HG03108 (cell line): ENCODE measurements around the gene ARAF.
A peak's percentile ranks its signal among the peaks of the same experiment; 100 is the strongest.

Experiments used
- ATAC-seq: cut with Tn5 transposase; IDR thresholded peaks from one replicate; pipeline ENCODE4 v1.9.1; 2021; ENCODE audit warnings: moderate library complexity; ENCODE audit not compliant: unreplicated experiment

The ARAF gene

GRCh38 chrX:47563801-47564315 lies 2.9 kb downstream of the ARAF start:
- ATAC-seq, result no peak

- no peak for ATAC-seq
These were observed 3.6 kb downstream of the ARAF start for GRCh38 chrX:47564438-47565085.

GRCh38 chrX:47566841-47567240 lies 5.8 kb downstream of the ARAF start:
- ATAC-seq, result no peak

GRCh38 chrX:47568656-47569295 lies 7.8 kb downstream of the ARAF start:
- no peak for ATAC-seq

- no peak for ATAC-seq
These were observed 9.8 kb downstream of the ARAF start for GRCh38 chrX:47570794-47571193.

- ATAC-seq, result no peak
These were observed 10.2 kb downstream of the ARAF start for GRCh38 chrX:47571215-47571614.

GRCh38 chrX:47571896-47572295 lies 10.9 kb downstream of the ARAF start:
- ATAC-seq, result no peak

GRCh38 chrX:47572773-47573340 lies 11.9 kb downstream of the ARAF start:
- no peak for ATAC-seq

GRCh38 chrX:47573341-47574075 lies 12.5 kb downstream of the ARAF start:
- no peak for ATAC-seq

- no peak for ATAC-seq
These were observed 13.1 kb downstream of the ARAF start for GRCh38 chrX:47574076-47574546.

- no peak for ATAC-seq
These were observed 13.7 kb downstream of the ARAF start for GRCh38 chrX:47574547-47575301.

- no peak for ATAC-seq
These were observed 15.3 kb downstream of the ARAF start for GRCh38 chrX:47576021-47576898.

GRCh38 chrX:47577424-47577823 lies 16.4 kb downstream of the ARAF start:
- ATAC-seq, result no peak

GRCh38 chrX:47577901-47578300 lies 16.9 kb downstream of the ARAF start:
- ATAC-seq, result no peak

- no peak for ATAC-seq
These were observed 17.7 kb downstream of the ARAF start for GRCh38 chrX:47578692-47579091.

GRCh38 chrX:47579537-47579936 lies 18.5 kb downstream of the ARAF start:
- no peak for ATAC-seq

- ATAC-seq, result peak; percentile 82
These were observed 21.0 kb downstream of the ARAF start, which contains the start of gene TIMP1 for GRCh38 chrX:47581731-47582647. Gene TIMP1 (plus strand): TSS chrX:47582436. CDS start chrX:47583416, 980 bp downstream.

GRCh38 chrX:47583240-47583861 lies 22.3 kb downstream of the ARAF start:
- no peak for ATAC-seq
